Measurements from ENCODE around the gene FIS1.
"Not testable (repeated sequence)": the region's sequence is repeated elsewhere in the genome, so short reads cannot be mapped to it uniquely, and the experiment has no call there.

Gene FIS1

GRCh38 chr7:101244375-101245146 is at the start of gene FIS1:
FIS1 (minus strand) TSS chr7:101245081; CDS start chr7:101245004, 77 bp downstream.
- DNase-seq (ENCODE audit: low spot score), result peak; percentile 92

- no peak for DNase-seq (ENCODE audit: low spot score)
Observed at GRCh38 chr7:101294039-101294831, 49.4 kb upstream of the FIS1 start.

- DNase-seq (ENCODE audit: low spot score), result not testable (repeated sequence)
Observed at GRCh38 chr7:101293069-101294021, 48.5 kb upstream of the FIS1 start.

DNA sequence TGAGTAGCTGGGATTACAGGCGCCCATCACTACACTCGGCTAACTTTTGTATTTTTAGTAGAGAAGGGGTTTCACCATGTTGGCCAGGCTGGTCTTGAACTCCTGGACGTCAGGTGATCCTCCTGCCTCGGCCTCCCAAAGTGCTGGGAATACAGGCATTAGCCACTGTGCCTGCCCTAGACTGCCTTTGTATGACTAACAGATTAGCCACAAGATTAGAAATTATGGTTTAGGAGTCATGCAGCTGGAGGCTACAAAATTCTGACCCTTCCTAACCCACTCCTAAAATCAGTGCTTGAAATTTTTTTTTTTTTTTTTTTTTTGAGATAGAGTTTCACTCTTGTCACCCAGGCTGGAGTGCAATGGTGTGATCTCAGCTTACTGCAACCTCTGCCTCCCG is 47.7 kb upstream of the FIS1 start:
- not testable (repeated sequence) for DNase-seq (ENCODE audit: low spot score)

DNA sequence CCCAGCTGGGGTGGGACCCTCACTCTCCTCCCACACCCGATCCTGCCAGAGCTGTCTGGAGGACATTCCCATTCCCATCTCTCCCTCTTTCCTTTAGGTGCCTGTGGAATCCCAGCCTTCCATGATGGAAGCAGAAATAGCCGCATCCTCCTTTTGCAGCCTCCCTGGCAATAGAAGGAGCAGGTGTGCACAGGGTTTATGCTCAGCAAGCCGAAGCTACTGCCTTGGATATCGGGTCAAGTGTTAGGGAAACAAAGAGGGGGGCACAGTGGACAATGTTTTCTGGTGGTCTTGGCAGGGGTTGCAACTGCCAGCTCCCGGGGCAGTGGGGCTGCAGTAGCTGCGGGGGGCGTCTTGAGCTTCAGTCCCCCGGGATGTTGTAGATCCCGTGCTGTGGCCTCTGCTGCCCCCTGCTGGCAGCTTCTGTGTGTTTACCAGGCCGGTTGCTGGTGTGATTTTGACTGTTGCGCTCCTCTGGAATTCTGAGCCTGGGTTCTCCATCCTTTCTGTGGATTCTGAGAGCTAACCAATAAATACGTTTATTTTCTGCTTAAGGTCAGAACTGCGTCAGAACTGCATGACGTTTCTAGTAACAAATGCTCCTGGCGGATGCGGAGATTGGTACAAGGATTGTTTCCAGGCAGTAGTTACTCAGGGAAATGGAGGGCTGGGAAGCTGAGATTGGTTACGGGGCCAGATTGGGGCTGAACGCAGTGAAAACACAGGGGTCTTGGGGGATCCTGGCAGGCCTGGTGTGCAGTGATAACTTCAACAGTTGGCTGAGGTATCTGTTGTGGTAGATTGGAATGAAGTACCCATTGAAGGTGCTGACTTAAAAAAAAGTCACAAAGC is 45.5 kb upstream of the FIS1 start:
- peak; percentile 26 for DNase-seq (ENCODE audit: low spot score)

- DNase-seq (ENCODE audit: low spot score), result not testable (repeated sequence)
Observed at GRCh38 chr7:101289687-101290086, 44.8 kb upstream of the FIS1 start.

DNA sequence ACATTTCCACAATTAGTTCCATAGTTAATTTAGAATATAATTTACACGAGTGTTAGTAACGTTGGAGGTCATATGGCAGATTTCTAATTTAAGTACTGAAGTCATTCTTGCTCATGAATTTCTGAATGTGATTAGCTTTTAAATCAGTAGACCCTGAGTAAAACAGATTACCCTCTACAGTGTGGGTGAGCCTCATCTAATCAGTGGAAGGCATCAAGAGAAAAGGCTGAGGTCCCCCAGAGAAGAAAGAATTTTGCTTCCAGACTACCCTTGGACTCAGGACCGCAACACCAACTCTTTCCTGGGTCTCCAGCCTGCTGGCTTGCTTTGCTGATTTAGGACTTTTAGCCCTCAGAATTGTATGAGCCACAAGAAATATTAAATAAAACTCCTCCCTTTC is 43.6 kb upstream of the FIS1 start:
- no peak for DNase-seq (ENCODE audit: low spot score)

DNA sequence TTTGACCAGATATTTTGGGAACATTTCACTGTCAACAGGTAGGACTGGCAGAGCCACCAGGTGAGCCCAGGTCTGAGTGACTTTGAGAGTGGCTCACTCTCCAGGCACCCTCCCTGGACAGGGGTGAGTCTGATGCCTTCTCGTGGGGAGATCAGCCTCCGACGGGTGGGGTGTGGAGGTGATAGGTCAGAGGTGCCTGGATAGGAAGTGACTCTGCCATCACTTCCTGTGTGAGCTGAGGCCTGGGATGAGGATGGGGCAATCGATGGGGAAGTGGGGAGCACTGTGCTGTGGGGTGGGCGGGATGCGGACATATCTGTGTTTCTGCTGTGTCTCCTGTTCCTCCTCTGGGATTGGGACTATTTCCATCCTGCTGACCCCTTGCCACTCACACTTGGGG is 42.2 kb upstream of the FIS1 start:
- no peak for DNase-seq (ENCODE audit: low spot score)

GRCh38 chr7:101285880-101286279 is 41.0 kb upstream of the FIS1 start:
- not testable (repeated sequence) for DNase-seq (ENCODE audit: low spot score)

DNA sequence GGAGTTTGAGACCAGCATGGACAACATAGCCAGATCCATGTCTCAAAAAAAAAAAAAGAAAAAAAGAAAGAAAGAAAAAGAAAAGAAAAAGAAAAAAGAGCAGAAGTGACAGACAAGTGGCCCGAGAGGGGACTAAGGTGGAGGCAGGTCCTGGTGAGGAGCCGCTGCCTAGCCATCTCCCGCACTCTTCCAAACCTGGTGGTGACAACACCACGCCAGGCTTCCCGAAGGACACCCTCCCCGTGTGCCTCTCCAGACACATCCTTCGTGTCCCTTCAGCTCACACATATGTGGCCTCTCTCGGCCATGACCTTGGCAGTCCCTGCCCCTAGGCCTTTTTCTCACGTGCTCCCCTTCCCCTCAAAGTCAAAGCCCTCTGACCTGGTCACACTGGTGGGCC is 40.3 kb upstream of the FIS1 start:
- DNase-seq (ENCODE audit: low spot score), result no peak

- not testable (repeated sequence) for DNase-seq (ENCODE audit: low spot score)
Observed at GRCh38 chr7:101280912-101281311, 36.0 kb upstream of the FIS1 start.

DNA sequence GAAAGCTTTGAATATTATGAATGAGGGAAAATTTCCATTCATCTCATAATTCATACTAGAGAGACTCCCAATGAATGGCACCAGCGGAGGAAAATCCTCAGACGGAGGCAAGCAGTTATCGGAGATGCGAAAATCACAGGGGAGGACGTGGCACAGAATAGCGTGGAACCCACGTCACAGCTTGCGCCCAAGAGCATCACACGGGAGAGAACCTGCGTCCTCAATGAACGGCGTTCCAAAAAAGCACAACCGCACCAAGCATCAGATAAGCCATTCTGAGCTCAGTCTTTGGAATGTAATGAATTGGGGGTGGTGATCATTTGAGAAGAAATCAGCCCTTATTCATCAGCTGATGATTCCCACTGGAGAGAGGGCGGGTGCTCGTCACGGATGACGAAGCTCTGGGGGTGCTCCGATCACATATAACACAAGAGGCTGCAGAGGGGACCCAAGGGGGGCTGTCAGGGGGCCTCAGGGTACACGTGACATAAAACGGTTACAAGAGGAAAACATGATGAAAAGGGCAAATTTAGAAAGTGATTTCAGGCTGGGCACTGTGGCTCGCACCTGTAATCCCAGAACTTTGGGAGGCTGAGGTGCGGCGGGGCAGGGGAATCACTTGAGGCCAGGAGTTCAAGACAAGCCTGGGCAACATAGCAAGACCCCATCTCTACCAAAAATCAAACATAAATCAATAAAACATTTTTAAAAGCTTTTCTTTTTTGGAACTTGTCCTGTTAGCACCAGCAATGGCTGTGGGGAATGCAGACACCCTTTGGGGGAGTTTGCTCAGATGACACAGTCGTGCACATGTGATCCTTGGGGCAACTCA is 33.8 kb upstream of the FIS1 start:
- no peak for DNase-seq (ENCODE audit: low spot score)

DNA sequence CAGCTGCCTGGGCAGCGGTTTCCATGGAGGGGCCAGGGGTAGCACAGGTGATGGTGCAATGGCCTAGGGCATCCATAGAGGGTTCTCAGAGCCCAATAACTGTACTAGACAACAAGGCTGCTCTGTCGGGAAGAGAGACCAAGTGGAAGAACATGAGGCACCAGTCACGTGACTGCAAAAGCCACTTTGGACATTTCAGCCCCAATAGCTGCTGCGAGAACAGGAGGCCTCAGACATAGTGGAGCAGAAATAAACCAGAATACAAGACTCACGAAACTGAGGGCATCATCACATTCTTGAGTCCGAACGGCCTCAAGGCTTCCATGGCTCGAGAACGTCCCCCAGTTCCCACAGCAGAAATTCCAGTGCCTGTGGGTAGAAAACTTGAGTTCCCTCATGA is 32.3 kb upstream of the FIS1 start:
- no peak for DNase-seq (ENCODE audit: low spot score)

- DNase-seq (ENCODE audit: low spot score), result no peak
Observed at GRCh38 chr7:101273206-101273605, 28.3 kb upstream of the FIS1 start.

DNA sequence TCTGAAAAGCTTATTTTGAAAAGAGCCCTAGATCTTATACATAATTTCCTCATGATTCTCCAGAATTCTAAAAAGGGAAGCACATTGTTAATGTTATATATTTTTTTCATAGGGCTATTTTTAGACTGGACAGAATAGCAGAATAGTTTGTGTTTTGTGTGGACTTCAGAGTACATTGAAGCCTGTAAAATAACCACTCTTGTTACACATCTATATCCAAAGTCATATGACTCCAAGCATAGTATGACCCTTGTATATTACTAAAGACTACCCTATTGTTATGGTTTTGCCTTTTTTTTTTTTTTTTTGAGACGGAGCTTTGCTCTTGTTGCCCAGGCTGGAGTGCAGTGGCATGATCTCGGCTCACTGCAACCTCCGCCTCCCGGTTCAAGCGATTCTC is 26.1 kb upstream of the FIS1 start:
- no peak for DNase-seq (ENCODE audit: low spot score)

DNA sequence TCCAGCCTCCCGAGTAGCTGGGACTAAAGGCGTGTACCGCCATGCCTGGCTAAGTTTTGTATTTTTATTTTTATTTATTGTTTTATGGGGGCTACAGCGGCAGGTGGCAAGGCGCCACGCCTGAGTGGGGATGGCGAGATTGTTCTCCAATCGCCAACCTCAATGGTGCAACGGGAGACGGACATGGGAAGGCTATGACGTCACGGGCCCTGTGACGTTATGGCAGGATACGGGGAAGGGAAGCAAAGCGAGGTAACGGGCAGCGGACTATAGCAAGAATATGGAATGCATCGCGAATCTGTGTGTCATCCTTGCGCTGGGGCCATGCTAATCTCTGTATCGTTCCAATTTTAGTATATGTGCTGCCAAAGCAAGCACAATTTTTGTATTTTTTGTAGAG is 24.8 kb upstream of the FIS1 start:
- DNase-seq (ENCODE audit: low spot score), result no peak

DNA sequence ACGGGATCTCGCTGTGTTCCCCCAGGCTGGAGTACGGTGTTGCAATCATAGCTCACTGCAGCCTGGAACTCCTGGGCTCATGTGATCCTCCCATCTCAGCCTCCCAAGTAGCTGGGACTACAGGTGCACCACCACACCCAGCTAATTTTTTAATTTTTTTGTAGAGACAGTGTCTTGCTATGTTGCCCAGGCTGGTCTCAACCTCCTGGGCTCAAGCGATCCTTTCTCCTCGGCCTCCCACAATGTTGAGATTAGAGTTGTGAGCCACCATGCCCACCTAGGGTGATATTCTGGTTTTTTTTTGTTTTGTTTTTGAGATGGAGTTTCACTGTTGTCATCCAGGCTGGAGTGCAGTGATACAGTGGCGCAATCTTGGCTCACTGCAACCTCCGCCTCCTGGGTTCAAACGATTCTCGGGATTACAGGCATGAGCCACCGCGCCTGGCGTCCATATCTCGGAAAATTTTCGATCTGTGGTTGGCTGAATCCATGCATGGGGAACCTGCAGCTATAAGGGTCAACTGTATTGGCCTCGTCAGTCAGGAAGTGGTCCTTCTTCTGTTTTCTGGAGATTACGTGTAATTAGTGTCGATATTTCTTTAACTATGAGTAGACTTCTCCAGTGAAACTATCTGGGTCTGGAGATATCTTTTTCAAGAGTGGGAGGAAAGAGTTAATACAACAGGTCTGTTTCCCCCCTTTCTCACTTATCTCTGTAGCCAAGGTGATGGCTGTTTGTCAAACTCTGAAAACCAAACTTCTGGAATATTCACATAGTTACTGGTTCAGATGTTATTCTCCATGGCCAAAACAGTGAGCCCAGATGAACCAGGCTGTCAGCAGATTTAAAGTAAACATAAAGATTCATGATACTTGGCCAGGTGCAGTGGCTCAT is 21.0 kb upstream of the FIS1 start:
- no peak for DNase-seq (ENCODE audit: low spot score)

- peak; percentile 27 for DNase-seq (ENCODE audit: low spot score)
Observed at GRCh38 chr7:101264102-101264706, 19.3 kb upstream of the FIS1 start.

- no peak for DNase-seq (ENCODE audit: low spot score)
Observed at GRCh38 chr7:101258243-101258731, 13.4 kb upstream of the FIS1 start.
